HG03066 (cell line): ENCODE measurements around the gene YBX2.
"Not testable (repeated sequence)": the region's sequence is repeated elsewhere in the genome, so short reads cannot be mapped to it uniquely, and the experiment has no call there.

Experiments
- ATAC-seq: cut with Tn5 transposase; IDR thresholded peaks from one replicate; pipeline ENCODE4 v1.9.1; 2021; ENCODE audit warnings: low read depth; ENCODE audit not compliant: unreplicated experiment

The YBX2 gene

GRCh38 chr17:7250695-7251627 is 43.5 kb downstream of the YBX2 start:
- no peak for ATAC-seq

DNA sequence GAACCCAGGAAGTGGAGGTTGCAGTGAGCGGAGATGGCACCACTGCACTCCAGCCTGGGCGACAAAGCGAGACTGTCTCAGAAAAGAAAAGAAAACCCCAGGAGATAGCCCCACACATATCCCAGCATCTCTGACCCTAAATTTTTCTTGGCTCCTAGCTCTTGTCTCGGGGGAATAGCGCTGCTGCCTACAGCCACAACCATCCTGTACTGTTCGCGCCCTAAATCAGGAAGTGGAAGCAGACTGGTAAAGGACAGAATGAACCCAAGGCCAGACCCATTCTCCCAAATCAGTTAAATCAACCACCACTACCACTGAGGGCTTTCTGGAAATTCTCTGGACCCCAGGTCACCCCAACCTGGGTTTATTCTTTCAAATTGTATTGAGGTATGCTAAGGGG is 44.6 kb downstream of the YBX2 start:
- no peak for ATAC-seq

DNA sequence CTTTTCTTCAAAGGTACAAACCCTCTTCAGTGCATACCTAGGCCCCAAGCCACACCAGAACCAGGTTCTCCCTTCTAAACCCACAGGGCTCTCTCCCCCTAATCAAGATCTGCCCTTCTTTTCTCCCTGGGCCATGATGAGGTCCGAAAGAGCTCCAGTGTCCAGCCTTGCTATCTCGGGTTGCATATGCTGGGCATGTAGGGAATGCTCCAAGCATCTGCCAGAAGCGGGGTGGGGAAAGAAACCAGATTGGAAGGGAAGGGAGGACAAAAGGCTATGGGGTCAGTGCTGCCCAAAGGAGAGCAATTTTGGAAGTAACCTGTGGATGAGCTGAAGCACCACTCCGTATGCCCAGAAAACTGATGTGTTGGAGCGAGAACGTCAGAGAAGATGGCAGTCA is 45.2 kb downstream of the YBX2 start:
- no peak for ATAC-seq

GRCh38 chr17:7248796-7249195 is 45.6 kb downstream of the YBX2 start:
- no peak for ATAC-seq

DNA sequence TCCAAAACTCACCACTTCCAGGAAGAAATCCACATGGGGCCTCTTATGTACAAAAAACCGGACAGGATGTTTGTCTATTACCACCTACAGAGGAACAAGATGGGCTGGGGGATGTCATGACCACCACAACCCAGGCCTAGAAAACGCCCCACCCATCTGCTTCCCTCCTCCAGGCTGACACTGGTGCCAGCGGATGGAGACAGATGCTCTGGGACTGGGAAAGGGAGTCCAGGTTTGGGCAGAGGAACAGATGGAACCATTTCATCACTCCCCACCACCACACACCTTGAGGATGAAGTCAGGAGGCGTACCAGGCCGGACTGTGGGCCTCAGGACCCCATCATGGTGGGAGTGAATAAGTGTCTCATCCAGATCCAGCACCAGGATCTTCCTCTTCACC is 47.7 kb downstream of the YBX2 start:
- no peak for ATAC-seq

DNA sequence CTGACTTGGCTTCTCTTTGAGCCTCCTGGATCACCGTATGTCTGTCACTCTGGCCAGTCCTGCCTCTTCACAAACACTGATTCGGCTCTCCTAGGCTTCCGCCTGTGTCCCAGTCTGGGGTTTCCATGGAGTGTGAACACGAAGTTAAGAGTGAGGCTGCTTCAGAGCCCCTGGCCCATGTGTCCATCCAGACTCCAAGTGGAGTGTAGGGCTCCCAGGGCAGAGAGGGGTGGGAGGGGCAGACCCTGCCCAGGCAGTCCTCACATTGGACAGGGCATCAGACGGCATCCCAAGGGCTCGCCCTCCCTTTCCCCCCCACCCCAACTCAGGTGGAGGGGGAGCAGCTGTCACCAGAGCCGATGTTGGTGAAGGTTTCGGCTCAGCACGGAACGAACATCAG is 50.6 kb downstream of the YBX2 start:
- ATAC-seq = not testable (repeated sequence)

GRCh38 chr17:7243453-7243729 is 51.0 kb downstream of the YBX2 start:
- ATAC-seq = no peak

GRCh38 chr17:7242717-7243452 is 51.6 kb downstream of the YBX2 start:
- peak; percentile 44 for ATAC-seq

- ATAC-seq = peak; percentile 23
Measured at GRCh38 chr17:7241783-7242716, 52.4 kb downstream of the YBX2 start, which contains the start of gene GABARAP. Gene GABARAP (minus strand): TSS chr17:7242449. CDS start chr17:7242330, 119 bp downstream.

DNA sequence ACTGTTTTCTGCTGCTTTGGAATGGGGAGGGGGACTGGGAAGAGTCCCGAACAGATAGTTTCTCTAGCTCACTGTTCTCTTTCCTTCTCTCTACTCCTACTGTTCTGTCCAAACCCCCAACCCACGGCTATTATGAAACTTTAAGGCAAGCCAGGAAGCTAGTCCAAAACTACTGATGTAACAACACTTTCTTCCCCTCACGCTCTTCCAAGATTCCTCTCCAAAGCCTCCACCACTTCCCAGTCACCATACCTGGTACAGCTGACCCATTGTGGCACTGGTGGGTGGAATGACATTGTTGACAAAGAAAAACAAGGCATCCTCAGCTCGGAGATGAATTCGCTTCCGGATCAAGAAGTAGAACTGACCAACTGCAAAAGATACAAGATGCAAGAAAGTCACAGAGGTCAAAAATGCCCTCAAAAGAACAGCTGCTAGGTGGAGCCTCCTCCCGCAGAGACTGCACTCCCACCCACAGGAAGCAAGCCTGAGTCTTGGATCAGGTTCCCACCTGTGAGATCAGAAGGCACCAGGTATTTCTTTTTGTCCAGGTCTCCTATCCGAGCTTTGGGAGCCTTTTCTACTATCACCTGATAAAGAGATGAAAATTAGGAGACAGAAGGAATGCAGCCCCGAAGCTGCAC is 53.2 kb downstream of the YBX2 start:
- no peak for ATAC-seq

DNA sequence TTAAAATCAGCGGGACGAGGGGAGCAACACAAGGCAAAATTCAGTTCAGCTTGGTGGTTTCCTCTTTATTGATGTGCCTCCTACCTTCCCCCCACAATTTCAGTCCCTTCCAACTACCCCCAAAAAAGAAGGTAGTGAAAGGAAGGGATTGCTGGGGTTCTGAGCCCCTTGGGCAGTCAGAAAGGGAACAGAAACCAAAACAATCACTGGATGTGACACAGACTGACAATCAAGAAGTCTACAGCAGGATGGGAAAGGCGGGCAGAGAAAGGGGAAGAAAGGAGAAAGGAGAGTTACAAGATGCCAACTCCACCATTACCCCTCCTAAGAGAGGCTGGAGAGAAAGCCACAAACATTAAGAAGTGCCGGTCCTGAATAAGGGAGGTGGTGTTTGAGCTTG is 54.1 kb downstream of the YBX2 start:
- ATAC-seq = no peak

DNA sequence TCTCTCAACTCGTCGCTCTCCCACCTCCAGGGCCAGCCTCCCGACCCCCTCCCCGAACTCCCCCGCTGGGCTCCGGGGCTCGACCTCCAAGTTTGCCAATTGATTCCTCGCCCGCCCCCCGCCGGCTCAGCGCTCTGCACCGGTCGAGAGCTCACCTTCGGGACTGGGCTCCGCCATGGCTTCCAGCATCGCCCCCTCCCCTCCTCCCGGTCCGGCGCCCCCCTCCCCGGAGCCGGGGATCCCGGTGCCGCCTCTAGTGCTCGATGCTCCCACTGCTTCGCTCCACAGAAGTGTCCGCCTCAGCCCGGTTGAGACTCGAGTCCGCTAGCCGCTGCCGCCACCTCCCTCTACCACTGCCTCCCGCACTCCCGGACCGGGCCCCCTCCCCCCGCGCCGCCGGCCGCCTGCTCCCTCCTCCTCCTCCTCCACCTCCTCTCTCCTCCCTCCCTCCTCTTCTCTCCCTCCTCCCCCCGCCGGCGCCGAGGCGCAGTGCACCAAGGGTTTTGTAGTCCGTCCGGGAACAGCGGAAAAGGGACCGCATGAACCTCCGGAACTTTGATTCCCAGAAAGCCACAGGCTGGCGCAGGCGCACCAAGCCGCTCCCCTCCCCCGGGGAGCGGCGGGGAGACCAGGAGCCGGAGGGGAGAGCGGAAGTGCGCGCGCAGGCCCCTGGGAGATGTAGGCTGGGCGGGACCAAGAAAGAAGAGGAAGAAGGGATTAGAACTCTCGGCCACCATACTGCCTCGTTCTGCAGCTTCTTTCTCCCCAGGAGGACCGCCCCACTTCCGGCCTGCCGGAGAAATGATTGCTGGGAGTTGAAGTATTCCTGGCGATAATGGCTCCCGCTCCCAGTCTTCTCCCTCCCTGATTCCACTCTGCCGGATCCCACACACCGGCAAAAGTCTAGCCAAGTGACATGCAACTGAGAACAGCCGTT is 55.1 kb downstream of the YBX2 start, which contains the start of gene PHF23:
TSS of gene PHF23 (minus strand) at position 367 of the 937 bp plus-strand sequence. CDS start at position 189, 178 bp downstream.
- ATAC-seq = peak; percentile 46

DNA sequence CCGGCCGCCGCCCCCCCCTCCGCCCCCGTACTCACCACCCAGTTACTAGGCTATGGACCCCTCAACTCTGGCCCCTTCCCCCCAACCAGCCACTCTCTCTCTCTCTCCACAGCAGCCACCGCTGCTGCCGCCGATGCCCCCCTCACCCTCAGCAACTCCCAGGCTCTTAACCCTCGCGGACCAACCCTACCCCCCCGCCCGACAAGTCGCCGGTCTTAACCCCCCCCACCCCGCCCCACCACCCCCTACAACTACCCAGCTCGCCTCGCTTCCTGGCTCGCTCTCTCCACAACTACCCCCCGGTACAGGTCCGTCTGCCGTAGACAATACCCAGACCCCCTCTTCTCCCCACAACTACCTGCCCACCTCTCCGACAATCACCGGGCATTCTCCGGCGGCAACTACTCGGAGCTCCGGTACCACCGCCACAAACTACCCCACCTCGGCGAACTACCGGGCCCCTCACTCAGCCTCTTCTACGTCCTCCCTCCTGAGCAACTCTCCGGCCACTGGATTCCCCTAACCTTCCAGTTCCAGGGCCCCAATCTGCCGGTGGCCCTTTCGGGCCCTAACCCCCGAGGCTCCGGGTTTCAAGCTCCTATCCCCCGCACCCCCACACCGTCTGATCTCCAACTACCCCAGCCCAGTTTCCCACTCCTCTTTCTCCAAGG is 55.9 kb downstream of the YBX2 start:
- no peak for ATAC-seq
